ENCODE results near the gene AHR.
"Not testable (repeated sequence)": the region's sequence is repeated elsewhere in the genome, so short reads cannot be mapped to it uniquely, and the experiment has no call there.

AHR gene

DNA sequence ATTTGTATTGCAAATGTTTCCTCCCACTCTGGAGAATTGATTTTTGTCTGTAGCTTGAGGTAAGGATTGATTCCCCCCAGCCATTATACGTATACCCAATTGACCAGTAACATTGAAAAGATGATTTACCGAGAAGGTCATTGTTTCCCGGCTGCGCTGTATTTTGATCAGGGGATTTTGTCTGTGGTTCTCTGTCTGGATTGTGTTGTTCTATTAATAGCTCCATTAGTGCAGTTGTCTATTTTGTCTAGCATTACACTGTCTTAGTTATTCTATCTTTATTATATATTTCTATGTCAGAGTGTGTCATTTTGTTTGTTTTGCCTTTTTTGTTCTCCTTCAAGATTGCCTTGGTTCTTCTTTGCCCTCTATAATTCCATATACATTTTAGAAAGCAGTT is 37.7 kb downstream of the AHR start:
- TF ChIP-seq, protein P1, sequence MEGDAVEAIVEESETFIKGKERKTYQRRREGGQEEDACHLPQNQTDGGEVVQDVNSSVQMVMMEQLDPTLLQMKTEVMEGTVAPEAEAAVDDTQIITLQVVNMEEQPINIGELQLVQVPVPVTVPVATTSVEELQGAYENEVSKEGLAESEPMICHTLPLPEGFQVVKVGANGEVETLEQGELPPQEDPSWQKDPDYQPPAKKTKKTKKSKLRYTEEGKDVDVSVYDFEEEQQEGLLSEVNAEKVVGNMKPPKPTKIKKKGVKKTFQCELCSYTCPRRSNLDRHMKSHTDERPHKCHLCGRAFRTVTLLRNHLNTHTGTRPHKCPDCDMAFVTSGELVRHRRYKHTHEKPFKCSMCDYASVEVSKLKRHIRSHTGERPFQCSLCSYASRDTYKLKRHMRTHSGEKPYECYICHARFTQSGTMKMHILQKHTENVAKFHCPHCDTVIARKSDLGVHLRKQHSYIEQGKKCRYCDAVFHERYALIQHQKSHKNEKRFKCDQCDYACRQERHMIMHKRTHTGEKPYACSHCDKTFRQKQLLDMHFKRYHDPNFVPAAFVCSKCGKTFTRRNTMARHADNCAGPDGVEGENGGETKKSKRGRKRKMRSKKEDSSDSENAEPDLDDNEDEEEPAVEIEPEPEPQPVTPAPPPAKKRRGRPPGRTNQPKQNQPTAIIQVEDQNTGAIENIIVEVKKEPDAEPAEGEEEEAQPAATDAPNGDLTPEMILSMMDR (IDR thresholded peaks at IDR 0.05; ENCODE audit: unreplicated experiment in 3 of 3), result no peak
- Mint-ChIP-seq H3K27ac (peak overlapping the region in 1 of 3 experiments; percentile 19), H3K36me3 (ENCODE audit: low read depth) (peaks cover 7% of the 10 kb centered on the region), H3K9me3 (peaks cover 2% of the 10 kb centered on the region), H3K4me1 (peaks cover 9% of the 10 kb centered on the region), H3K27me3 (ENCODE audit: low read depth) (no peaks in the 10 kb centered on the region), H3K4me3 (no peak overlapping the region)

DNA sequence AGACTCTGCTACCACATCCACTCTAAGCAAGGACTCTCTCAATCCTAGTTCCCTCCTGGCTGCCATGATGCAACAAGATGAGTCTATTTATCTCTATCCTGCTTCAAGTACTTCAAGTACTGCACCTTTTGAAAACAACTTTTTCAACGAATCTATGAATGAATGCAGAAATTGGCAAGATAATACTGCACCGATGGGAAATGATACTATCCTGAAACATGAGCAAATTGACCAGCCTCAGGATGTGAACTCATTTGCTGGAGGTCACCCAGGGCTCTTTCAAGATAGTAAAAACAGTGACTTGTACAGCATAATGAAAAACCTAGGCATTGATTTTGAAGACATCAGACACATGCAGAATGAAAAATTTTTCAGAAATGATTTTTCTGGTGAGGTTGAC is 40.7 kb downstream of the AHR start:
- H3K9me3 Mint-ChIP-seq, result peaks cover 2% of the 10 kb centered on the region
- TF ChIP-seq, protein P1 (IDR thresholded peaks at IDR 0.05; ENCODE audit: unreplicated experiment in 3 of 3), result no peak
- H3K27me3 Mint-ChIP-seq (ENCODE audit: low read depth), result no peaks in the 10 kb centered on the region

DNA sequence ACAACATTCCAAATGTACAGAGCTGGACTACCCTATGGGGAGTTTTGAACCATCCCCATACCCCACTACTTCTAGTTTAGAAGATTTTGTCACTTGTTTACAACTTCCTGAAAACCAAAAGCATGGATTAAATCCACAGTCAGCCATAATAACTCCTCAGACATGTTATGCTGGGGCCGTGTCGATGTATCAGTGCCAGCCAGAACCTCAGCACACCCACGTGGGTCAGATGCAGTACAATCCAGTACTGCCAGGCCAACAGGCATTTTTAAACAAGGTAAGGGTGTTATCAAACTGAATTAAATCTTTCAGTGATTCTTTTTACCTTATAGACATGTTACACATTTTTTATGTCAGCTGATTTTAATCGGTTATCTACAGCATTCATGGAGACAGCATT is 41.5 kb downstream of the AHR start:
- Mint-ChIP-seq H3K9me3 (peaks cover 2% of the 10 kb centered on the region), H3K36me3 (ENCODE audit: low read depth) (peaks cover 7% of the 10 kb centered on the region), H3K27ac (no peak overlapping the region), H3K27me3 (ENCODE audit: low read depth) (no peaks in the 10 kb centered on the region), H3K4me1 (peaks cover 9% of the 10 kb centered on the region), H3K4me3 (no peak overlapping the region)
- TF ChIP-seq, protein P1 (IDR thresholded peaks at IDR 0.05; ENCODE audit: unreplicated experiment in 3 of 3), result no peak

More for the DNA sequence above, 40.7 kb downstream of the AHR start:
- Mint-ChIP-seq H3K36me3 (ENCODE audit: low read depth) (peaks cover 7% of the 10 kb centered on the region), H3K4me1 (peaks cover 9% of the 10 kb centered on the region), H3K4me3 (no peak overlapping the region), H3K27ac (no peak overlapping the region)

DNA sequence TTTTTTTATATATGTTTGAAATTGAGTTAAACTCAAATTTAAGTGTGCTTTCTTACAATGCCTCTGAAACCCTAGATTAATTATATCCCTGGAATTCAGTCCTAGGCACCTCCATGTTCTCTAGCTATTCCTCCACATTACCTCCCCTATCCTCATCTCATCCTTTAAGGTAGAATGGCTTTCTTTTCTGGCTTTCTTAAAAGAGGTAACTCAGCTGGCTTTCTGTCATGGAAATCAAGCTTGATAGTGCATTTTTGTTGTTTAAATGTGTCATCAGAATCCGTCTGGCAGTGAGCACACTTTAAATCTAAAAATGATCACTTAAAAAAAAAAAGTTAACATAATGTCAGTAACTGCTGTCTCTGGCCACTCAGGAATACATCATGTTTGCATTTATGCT is 42.2 kb downstream of the AHR start:
- TF ChIP-seq, protein P1 (IDR thresholded peaks at IDR 0.05; ENCODE audit: unreplicated experiment in 3 of 3), result no peak
- Mint-ChIP-seq H3K4me3 (no peak overlapping the region), H3K4me1 (peaks cover 9% of the 10 kb centered on the region), H3K27me3 (ENCODE audit: low read depth) (no peaks in the 10 kb centered on the region), H3K36me3 (ENCODE audit: low read depth) (peaks cover 7% of the 10 kb centered on the region), H3K27ac (no peak overlapping the region), H3K9me3 (peaks cover 2% of the 10 kb centered on the region)

DNA sequence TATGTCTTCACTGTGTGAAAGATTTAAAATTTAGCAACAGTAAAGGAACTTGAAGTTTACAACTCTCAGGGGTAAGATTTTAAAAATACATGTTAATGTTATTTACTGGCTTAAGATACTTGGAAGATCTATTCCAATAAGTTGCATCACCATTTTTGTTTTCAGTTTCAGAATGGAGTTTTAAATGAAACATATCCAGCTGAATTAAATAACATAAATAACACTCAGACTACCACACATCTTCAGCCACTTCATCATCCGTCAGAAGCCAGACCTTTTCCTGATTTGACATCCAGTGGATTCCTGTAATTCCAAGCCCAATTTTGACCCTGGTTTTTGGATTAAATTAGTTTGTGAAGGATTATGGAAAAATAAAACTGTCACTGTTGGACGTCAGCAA is 44.3 kb downstream of the AHR start:
- no peaks in the 10 kb centered on the region for H3K27me3 Mint-ChIP-seq (ENCODE audit: low read depth)
- TF ChIP-seq, protein P1 (IDR thresholded peaks at IDR 0.05; ENCODE audit: unreplicated experiment in 3 of 3), result no peak

DNA sequence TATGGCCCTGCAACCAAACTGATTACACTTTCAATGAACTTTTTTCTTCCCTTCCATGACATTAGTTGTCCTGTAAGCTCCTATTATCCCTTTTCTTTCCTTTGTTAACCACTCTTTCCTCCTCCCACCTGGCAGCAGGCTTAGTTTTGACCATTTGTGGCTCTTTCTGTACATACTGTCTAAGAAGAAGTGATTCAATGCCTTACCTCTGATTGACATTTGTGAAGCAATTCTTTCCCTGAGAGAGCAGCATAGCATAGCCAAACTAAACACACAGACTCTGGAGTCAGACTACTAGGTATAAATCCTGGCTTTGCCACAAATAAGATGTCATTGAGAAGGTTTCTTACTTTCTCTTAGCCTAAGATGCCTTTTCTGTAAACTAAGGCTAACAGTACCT is 48.9 kb downstream of the AHR start:
- no peaks in the 10 kb centered on the region for H3K27me3 Mint-ChIP-seq (ENCODE audit: low read depth)
- no peaks in the 10 kb centered on the region for H3K4me1 Mint-ChIP-seq
- no peak overlapping the region for H3K4me3 Mint-ChIP-seq
- TF ChIP-seq, protein P1 (IDR thresholded peaks at IDR 0.05; ENCODE audit: unreplicated experiment in 3 of 3), result no peak
- H3K27ac Mint-ChIP-seq, result no peak overlapping the region
- peaks cover 3% of the 10 kb centered on the region for H3K36me3 Mint-ChIP-seq (ENCODE audit: low read depth)
- peaks cover 28% of the 10 kb centered on the region for H3K9me3 Mint-ChIP-seq

More for the DNA sequence above, 44.3 kb downstream of the AHR start:
- Mint-ChIP-seq H3K36me3 (ENCODE audit: low read depth) (peaks cover 3% of the 10 kb centered on the region), H3K27ac (no peak overlapping the region), H3K9me3 (no peaks in the 10 kb centered on the region), H3K4me1 (no peaks in the 10 kb centered on the region), H3K4me3 (no peak overlapping the region)

DNA sequence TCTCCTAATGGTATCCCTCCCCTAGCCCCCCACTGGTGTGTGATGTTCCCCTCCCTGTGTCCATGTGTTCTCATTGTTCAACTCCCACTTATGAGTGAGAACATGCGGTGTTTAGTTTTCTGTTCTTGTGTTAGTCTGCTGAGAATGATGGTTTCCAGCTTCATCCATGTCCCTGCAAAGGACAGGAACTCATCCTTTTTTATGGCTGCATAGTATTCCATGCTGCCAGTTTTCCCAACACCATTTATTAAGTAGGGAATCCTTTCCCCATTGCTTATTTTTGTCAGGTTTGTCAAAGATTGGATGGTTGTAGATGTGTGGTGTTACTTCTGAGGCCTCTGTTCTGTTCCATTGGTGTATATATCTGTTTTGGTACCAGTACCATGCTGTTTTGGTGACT is 50.5 kb downstream of the AHR start:
- not testable (repeated sequence) for H3K27me3 Mint-ChIP-seq (ENCODE audit: low read depth); H3K4me3 Mint-ChIP-seq; H3K36me3 Mint-ChIP-seq (ENCODE audit: low read depth); H3K4me1 Mint-ChIP-seq; H3K27ac Mint-ChIP-seq
- H3K9me3 Mint-ChIP-seq, result peaks cover 34% of the 10 kb centered on the region

DNA sequence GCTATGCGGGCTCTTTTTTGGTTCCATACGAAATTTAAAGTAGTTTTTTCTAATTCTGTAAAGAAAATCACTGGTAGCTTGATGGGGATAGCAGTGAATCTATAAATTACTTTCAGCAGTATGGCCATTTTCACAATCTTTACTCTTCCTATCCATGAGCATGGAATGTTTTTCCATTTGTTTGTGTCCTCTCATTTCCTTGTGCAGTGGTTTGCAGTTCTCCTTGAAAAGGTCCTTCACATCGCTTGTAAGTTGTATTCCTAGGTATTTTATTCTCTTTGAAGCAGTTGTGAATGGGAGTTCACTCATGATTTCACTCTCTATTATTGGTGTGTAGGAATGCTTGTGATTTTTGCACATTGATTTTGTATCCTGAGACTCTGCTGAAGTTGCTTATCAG is 51.9 kb downstream of the AHR start:
- not testable (repeated sequence) for H3K27ac Mint-ChIP-seq; H3K4me1 Mint-ChIP-seq; H3K4me3 Mint-ChIP-seq; H3K27me3 Mint-ChIP-seq (ENCODE audit: low read depth); H3K36me3 Mint-ChIP-seq (ENCODE audit: low read depth)
- H3K9me3 Mint-ChIP-seq, result peaks cover 37% of the 10 kb centered on the region

DNA sequence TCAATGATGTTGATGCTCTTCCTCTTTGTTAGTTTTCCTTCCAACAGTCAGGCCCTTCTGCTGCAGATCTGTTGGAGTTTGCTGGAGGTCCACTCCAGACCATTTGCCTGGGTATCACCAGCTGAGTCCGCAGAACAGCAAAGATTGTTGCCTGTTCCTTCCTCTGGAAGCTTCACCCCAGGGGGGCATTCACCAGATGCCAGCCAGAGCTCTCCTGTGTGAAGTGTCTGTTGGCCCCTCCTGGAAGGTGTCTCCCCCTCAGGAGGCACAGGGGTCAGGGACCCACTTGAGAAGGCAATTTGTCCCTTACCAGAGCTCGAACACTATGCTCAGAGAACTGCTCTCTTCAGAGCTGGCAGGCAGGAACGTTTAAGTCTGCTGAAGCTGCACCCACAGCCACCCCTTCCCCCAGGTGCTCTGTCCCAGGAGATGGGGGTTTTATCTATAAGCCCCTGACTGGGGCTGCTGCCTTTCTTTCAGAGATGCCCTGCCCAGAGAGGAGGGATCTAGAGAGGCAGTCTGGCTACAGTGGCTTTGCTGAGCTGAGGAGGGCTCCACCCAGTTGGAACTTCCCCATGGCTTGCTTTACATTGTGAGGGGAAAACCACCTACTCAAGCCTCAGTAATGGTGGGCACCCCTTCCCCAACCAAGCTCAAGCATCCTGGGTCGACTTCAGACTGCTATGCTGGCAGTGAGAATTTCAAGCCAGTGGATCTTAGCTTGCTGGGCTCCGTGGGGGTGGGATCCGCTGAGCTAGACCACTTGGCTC is 55.4 kb downstream of the AHR start:
- not testable (repeated sequence) for H3K36me3 Mint-ChIP-seq (ENCODE audit: low read depth); H3K4me1 Mint-ChIP-seq; H3K4me3 Mint-ChIP-seq; H3K27me3 Mint-ChIP-seq (ENCODE audit: low read depth); H3K27ac Mint-ChIP-seq
- H3K9me3 Mint-ChIP-seq, result peaks cover 37% of the 10 kb centered on the region
